ENCODE data around the gene GPER1. TPM values are rescaled to one million over a fixed set of nuclear protein-coding genes. Genes with fewer than 3 reads are reported as not detected.
A peak's percentile ranks its signal among the peaks of the same experiment; 100 is the strongest.

GPER1 gene
- total and polyA plus RNA-seq, 12 donors: 1.9 to 44.1 (median 20.1) TPM

DNA sequence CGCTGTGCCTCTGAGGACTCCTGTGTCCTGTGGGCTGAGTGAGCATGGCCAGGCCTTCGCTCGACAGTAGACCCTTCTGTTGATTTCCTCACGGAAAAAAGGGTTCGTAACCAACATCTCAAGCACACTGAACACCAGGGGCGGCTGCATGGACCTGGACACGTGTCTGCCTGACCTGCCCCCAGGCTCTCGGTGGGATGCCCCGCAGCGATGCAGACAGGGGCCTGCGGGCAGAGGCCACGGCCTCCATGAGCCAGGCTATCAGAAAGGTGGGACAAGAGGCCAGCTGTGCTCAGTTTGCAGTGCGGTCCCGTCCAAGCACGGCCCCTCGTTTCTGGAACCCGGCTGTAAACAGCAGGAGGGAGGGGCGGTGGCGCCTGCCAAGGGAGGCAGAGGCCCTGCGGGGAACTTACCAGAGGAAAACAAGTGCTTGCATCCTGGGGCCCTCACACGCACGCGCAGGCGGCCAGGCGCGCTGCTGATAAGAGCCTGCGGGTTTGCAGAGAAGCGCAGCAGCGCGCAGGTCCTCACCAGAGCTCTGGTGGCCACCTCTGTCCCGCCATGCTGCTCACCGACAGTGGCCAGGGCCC lies 33.0 kb upstream of the GPER1 start:
- Histone ChIP-seq H3K4me3 (no peak overlapping the region), H3K36me3 (replicated peaks in 1 of 2) (no peaks in the 10 kb centered on the region), H3K27me3 (no peaks in the 10 kb centered on the region), H3K27ac (peak overlapping the region in 2 of 5 donors; percentile 73 to 88), H3K4me1 (replicated peaks in 1 of 2) (peaks cover 0 to 39% of the 10 kb centered on the region in 2 donors), H3K9me3 (replicated peaks in 1 of 3) (no peaks in the 10 kb centered on the region)
- TF ChIP-seq, protein P1, sequence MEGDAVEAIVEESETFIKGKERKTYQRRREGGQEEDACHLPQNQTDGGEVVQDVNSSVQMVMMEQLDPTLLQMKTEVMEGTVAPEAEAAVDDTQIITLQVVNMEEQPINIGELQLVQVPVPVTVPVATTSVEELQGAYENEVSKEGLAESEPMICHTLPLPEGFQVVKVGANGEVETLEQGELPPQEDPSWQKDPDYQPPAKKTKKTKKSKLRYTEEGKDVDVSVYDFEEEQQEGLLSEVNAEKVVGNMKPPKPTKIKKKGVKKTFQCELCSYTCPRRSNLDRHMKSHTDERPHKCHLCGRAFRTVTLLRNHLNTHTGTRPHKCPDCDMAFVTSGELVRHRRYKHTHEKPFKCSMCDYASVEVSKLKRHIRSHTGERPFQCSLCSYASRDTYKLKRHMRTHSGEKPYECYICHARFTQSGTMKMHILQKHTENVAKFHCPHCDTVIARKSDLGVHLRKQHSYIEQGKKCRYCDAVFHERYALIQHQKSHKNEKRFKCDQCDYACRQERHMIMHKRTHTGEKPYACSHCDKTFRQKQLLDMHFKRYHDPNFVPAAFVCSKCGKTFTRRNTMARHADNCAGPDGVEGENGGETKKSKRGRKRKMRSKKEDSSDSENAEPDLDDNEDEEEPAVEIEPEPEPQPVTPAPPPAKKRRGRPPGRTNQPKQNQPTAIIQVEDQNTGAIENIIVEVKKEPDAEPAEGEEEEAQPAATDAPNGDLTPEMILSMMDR (IDR thresholded peaks at IDR 0.05): no peak
- TF ChIP-seq POLR2A (IDR thresholded peaks at IDR 0.05): no peak
- peak in 5 of 7 donors; percentile 41 to 88 (median 51) for DNase-seq
- intact Hi-C loops (cut with DNase I): no loop called here
- 50 to 65% (median 61%) methylated on average over 24 to 32 of the region's 32 CpGs for WGBS, 4 donors

DNA sequence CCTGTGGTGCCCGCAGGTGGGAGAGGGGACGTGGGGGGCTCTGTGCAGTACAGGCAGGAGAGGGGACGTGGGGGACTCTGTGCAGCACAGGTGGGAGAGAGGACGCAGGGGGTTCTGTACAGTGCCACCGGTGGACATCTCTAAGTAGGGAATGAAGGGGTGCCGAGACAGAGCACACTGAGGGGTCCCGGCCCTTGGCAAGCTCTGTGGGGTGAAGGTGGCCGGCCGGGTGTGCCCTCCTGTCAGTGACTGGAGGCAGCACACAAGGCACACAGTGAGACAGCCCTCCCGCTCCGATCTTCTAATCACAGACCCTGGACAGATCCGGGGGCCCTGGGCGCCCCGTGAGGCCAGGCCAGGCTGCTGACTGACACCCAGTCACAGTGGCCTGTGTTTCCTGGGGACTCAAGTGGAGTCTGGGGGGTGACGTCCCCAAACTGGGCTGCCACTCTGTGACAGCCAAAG lies 32.4 kb upstream of the GPER1 start:
- intact Hi-C loops (cut with DNase I): no loop called here
- H3K4me1 ChIP-seq (replicated peaks in 1 of 2): peaks cover 0 to 45% of the 10 kb centered on the region in 2 donors

DNA sequence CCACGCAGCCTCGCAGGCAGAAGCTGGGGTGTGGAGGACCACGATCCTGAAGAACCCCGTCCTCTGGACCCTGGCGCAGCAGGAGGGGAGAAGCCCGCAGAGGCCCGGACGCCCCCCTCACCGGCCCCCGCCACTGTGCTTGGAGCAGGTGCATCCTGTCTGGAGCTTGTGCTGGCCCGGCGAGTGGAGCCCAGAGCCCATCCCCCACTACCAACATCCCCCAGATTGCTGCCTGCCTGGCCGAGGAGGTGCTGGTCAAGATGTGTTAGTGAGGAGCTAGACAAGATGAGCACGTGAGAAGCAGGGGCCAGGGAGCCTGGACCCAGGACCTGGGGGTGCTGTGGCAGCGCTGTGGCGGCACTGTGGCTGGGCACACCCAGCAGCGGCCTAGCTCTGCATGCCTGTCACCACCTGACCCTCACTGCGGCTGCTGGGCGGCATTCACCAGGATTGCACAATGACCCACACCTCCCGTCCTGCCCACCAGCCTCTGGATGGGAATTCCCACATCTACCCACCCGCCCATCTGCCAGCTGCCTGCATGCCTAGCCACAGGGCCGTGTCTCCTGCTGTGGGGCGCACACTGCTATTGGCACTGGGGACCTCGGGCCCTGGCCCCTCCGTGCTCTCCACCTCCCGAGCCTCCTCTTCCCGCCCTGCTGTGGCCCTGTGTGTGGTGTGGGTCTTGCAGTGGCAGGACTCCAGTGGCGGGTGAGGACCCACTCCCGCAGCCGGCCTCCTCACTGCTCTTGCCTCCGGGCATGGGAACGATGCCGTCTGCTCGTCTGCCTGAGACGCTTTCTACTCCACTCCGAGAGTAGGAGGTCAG lies 31.7 kb upstream of the GPER1 start:
- no peak for TF ChIP-seq POLR2A (IDR thresholded peaks at IDR 0.05)
- TF ChIP-seq, protein P1 (IDR thresholded peaks at IDR 0.05): no peak
- no peaks in the 10 kb centered on the region for H3K36me3 ChIP-seq (replicated peaks in 1 of 2)
- H3K27me3 ChIP-seq: no peaks in the 10 kb centered on the region
- H3K9me3 ChIP-seq (replicated peaks in 1 of 3): no peaks in the 10 kb centered on the region
- H3K4me3 ChIP-seq: no peak overlapping the region
- peaks cover 0 to 48% of the 10 kb centered on the region in 2 donors for H3K4me1 ChIP-seq (replicated peaks in 1 of 2)
- intact Hi-C loops (cut with DNase I): no loop called here
- H3K27ac ChIP-seq: peak overlapping the region in 2 of 5 donors; percentile 8 to 88
- DNase-seq: no peak
- WGBS, 4 donors: 71 to 85% (median 78%) methylated on average over 6 to 36 of the region's 36 CpGs

More for the DNA sequence above, 32.4 kb upstream of the GPER1 start:
- Histone ChIP-seq H3K27ac (peak overlapping the region in 2 of 5 donors; percentile 73 to 88), H3K9me3 (replicated peaks in 1 of 3) (no peaks in the 10 kb centered on the region), H3K36me3 (replicated peaks in 1 of 2) (no peaks in the 10 kb centered on the region), H3K27me3 (no peaks in the 10 kb centered on the region), H3K4me3 (no peak overlapping the region)
- no peak for TF ChIP-seq POLR2A (IDR thresholded peaks at IDR 0.05)
- TF ChIP-seq, protein P1 (IDR thresholded peaks at IDR 0.05): no peak
- DNase-seq: no peak
- 57 to 80% (median 64%) methylated on average over 9 to 15 of the region's 15 CpGs for whole genome bisulfite sequencing, 4 donors

DNA sequence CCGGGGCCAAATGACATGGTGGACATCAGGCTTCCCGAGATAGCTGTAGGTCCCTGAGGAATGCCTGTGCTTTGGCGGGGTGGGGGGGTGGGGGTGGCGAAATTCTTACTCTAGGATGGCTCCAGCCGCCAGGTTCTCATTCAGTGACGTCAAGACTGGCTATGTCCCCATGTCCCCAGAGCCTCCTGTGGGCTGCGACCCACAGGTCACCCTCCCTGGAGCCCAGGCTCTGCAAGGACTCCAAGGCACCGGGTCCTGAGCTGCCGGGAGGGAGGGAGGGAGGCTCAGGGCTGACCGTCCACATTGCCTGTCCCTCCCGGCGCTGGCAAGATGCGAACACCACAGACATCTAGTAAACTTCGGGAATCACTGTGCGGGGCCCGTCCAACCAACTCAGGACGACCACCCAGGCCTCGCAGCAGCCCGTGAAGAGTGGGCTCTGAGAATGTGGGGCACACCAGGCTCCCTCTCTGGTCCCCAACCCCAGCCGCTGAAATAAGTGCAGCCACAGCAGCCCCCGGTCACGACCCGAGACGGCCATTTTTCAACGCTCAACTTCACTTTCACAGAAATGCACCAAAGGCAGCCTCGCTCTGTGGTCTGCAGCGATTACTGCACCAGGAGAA lies 31.0 kb upstream of the GPER1 start:
- TF ChIP-seq, protein P1 (IDR thresholded peaks at IDR 0.05): no peak
- TF ChIP-seq POLR2A (IDR thresholded peaks at IDR 0.05): no peak
- Histone ChIP-seq H3K27ac (no peak overlapping the region), H3K4me1 (replicated peaks in 1 of 2) (peaks cover 0 to 42% of the 10 kb centered on the region in 2 donors), H3K9me3 (replicated peaks in 1 of 3) (no peaks in the 10 kb centered on the region), H3K4me3 (no peak overlapping the region), H3K27me3 (no peaks in the 10 kb centered on the region), H3K36me3 (replicated peaks in 1 of 2) (no peaks in the 10 kb centered on the region)
- 91 to 92% (median 91%) methylated on average over 16 to 27 of the region's 27 CpGs for WGBS, 4 donors
- intact Hi-C loops (cut with DNase I): no loop called here
- DNase-seq: no peak

Measured in adrenal gland (tissue), 12 donors.